ENCODE measurements around the gene FMOD. TPM values are rescaled to one million over a fixed set of nuclear protein-coding genes. Genes with fewer than 3 reads are reported as not detected.
"Not testable (repeated sequence)": the region's sequence is repeated elsewhere in the genome, so short reads cannot be mapped to it uniquely, and the experiment has no call there.

FMOD gene
- total and polyA plus RNA-seq, 4 donors, result 16.5 to 93.4 (median 32.8) TPM

- Histone ChIP-seq H3K9me3 (ENCODE audit: control insufficient read depth in 4 of 4, insufficient read depth in 3 of 4, low read length in 3 of 4) (no peaks in the 10 kb centered on the region), H3K27me3 (ENCODE audit: control insufficient read depth in 3 of 3, insufficient read depth in 3 of 3, low read length in 2 of 3) (no peaks in the 10 kb centered on the region), H3K4me1 (ENCODE audit: control insufficient read depth in 5 of 5, insufficient read depth in 5 of 5, low read length in 5 of 5) (peaks cover 0 to 16% (median 7%) of the 10 kb centered on the region in 5 donors), H3K4me3 (no peak overlapping the region), H3K9ac (ENCODE audit: insufficient read depth in 1 of 2, low read length in 2 of 2) (no peak overlapping the region), H3K36me3 (ENCODE audit: control insufficient read depth in 4 of 4, insufficient read depth in 4 of 4, low read length in 4 of 4) (no peaks in the 10 kb centered on the region), H3K27ac (ENCODE audit: low read depth in 1 of 2, low read length in 1 of 2) (no peak overlapping the region)
- TF ChIP-seq CTCF (IDR thresholded peaks at IDR 0.05; ENCODE audit: control extremely low read depth, extremely low read depth), result no peak
- WGBS, 2 donors, result 62 to 72% methylated on average over 11 of the region's 11 CpGs
- no peak for DNase-seq
- ATAC-seq (ENCODE audit: insufficient read depth, low FRiP score), result no peak
Measured at GRCh38 chr1:203300441-203301330, 50.2 kb downstream of the FMOD start.

DNA sequence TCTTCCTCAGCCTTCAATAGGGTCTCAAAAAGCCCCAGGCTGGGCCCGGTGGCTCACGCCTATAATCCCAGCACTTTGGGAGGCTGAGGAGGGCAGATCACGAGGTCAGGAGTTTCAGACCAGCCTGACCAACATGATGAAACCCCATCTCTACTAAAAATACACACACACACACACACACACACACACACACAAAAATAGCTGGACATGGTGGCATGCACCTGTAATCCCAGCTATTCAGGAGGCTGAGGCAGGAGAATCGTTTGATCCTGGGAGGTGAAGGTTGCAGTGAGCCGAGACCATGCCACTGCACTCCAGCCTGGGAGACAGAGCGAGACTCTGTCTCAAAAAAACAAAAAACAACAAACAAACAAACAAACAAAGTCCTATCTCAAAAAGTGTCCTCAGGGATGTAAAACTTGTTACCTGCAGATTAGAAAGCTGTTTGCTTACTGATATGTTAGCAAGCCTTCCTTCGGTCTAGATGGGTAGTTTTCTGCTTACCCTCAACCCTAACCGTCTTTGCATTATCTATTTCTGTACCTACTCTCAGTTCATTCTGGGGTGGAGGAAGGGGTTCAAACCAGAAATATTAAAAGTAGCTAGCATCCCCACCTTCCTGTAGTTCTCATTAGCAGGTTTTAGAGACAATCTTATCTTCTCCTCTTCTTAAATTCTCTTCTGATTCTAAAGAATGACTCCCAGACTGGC lies 51.0 kb downstream of the FMOD start:
- not testable (repeated sequence) for H3K9ac ChIP-seq (ENCODE audit: insufficient read depth in 1 of 2, low read length in 2 of 2); H3K27ac ChIP-seq (ENCODE audit: low read depth in 1 of 2, low read length in 1 of 2); H3K9me3 ChIP-seq (ENCODE audit: control insufficient read depth in 4 of 4, insufficient read depth in 3 of 4, low read length in 3 of 4); H3K27me3 ChIP-seq (ENCODE audit: control insufficient read depth in 3 of 3, insufficient read depth in 3 of 3, low read length in 2 of 3); ATAC-seq (ENCODE audit: insufficient read depth, low FRiP score); H3K36me3 ChIP-seq (ENCODE audit: control insufficient read depth in 4 of 4, insufficient read depth in 4 of 4, low read length in 4 of 4); DNase-seq; H3K4me3 ChIP-seq
- 88 to 90% methylated on average over 8 of the region's 8 CpGs for WGBS, 2 donors
- H3K4me1 ChIP-seq (ENCODE audit: control insufficient read depth in 5 of 5, insufficient read depth in 5 of 5, low read length in 5 of 5), result peaks cover 0 to 15% (median 8%) of the 10 kb centered on the region in 5 donors

DNA sequence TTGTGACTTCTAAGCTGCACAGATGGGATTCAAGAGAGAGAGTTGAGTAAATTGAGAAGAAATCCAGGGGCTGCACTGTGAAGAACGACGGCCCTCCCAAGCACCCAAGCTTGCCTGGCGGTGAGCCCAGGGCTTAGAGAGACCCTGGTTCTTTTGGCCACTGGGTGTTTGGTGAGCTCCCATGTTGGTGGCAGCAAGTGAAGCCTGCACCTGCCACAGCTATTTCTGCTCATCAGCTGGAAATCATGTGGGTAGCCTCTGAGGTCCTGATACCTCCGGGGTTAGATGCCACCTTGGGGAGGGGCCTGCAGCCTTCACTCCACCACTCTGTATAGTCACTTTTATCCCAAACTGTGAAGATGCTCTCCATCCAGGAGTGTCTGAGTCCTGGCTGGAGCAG lies 51.8 kb downstream of the FMOD start:
- Histone ChIP-seq H3K9ac (ENCODE audit: insufficient read depth in 1 of 2, low read length in 2 of 2) (no peak overlapping the region), H3K27ac (ENCODE audit: low read depth in 1 of 2, low read length in 1 of 2) (no peak overlapping the region), H3K4me1 (ENCODE audit: control insufficient read depth in 5 of 5, insufficient read depth in 5 of 5, low read length in 5 of 5) (peaks cover 0 to 12% (median 8%) of the 10 kb centered on the region in 5 donors), H3K27me3 (ENCODE audit: control insufficient read depth in 3 of 3, insufficient read depth in 3 of 3, low read length in 2 of 3) (no peaks in the 10 kb centered on the region), H3K4me3 (no peak overlapping the region), H3K9me3 (ENCODE audit: control insufficient read depth in 4 of 4, insufficient read depth in 3 of 4, low read length in 3 of 4) (no peaks in the 10 kb centered on the region), H3K36me3 (ENCODE audit: control insufficient read depth in 4 of 4, insufficient read depth in 4 of 4, low read length in 4 of 4) (no peaks in the 10 kb centered on the region)
- 84 to 85% methylated on average over 4 of the region's 4 CpGs for WGBS, 2 donors
- TF ChIP-seq CTCF (IDR thresholded peaks at IDR 0.05; ENCODE audit: control extremely low read depth, extremely low read depth), result no peak
- ATAC-seq (ENCODE audit: insufficient read depth, low FRiP score) (no peak), DNase-seq (no peak)

GRCh38 chr1:203296460-203297073 lies 54.4 kb downstream of the FMOD start:
- no peak for TF ChIP-seq CTCF (IDR thresholded peaks at IDR 0.05; ENCODE audit: control extremely low read depth, extremely low read depth)
- Histone ChIP-seq H3K4me1 (ENCODE audit: control insufficient read depth in 5 of 5, insufficient read depth in 5 of 5, low read length in 5 of 5) (peaks cover 0 to 13% (median 8%) of the 10 kb centered on the region in 5 donors), H3K9ac (ENCODE audit: insufficient read depth in 1 of 2, low read length in 2 of 2) (no peak overlapping the region), H3K36me3 (ENCODE audit: control insufficient read depth in 4 of 4, insufficient read depth in 4 of 4, low read length in 4 of 4) (no peaks in the 10 kb centered on the region), H3K27ac (ENCODE audit: low read depth in 1 of 2, low read length in 1 of 2) (no peak overlapping the region), H3K4me3 (no peak overlapping the region), H3K9me3 (ENCODE audit: control insufficient read depth in 4 of 4, insufficient read depth in 3 of 4, low read length in 3 of 4) (no peaks in the 10 kb centered on the region), H3K27me3 (ENCODE audit: control insufficient read depth in 3 of 3, insufficient read depth in 3 of 3, low read length in 2 of 3) (no peaks in the 10 kb centered on the region)
- ATAC-seq (ENCODE audit: insufficient read depth, low FRiP score) (no peak), DNase-seq (peak; percentile 73 to 89 (median 79))
- 87 to 89% methylated on average over 7 of the region's 7 CpGs for WGBS, 2 donors

All from lung (tissue), 12 donors.